H1 (cell line): Measurements from ENCODE around the gene PACS1. TPM values are rescaled to one million over a fixed set of nuclear protein-coding genes. Genes with fewer than 3 reads are reported as not detected.

Source experiments
- CHD7 ChIP-seq: fragments of 300-600 bp; sonication (generic); IDR thresholded peaks from 2 replicates; pipeline ENCODE4 v1.7.1; 2012; ENCODE audit warnings: low read length, moderate library complexity, mild to moderate bottlenecking, inconsistent platforms; ENCODE audit not compliant: insufficient replicate concordance
- EGR1 ChIP-seq: IDR thresholded peaks from 2 replicates; pipeline ENCODE4 v1.6.1; 2011; ENCODE audit warnings: low read depth, low read length, borderline replicate concordance
- KDM1A ChIP-seq: fragments of 200-600, 300-600 bp; sonication (generic); IDR thresholded peaks from 2 replicates; pipeline ENCODE4 v1.7.1; 2016; ENCODE audit warnings: mild to moderate bottlenecking, low read length, borderline replicate concordance
- polyA plus RNA-seq, 7 experiments: library from polyadenylated mRNA; depleted of rRNA in 3 of 7; stranded (reverse) in 5 of 7; unstranded in 2 of 7; fragments of >200 nt in 5 of 7; fragments of 200-250 nt in 2 of 7; gene quantifications; 1 replicate in 5 of 7; 2 replicates in 1 of 7; 4 replicates in 1 of 7; pipeline versions ENCODE4 v1.2.1 to v1.2.3, GENCODE V29; 2011 to 2013; ENCODE audit warnings: missing spikeins in 2 of 7, mixed read lengths in 2 of 7
- total RNA-seq: library from RNA; stranded (reverse); fragmentation: NEBNext Ultra II Directional; extraction: Animal tissue kit (Norgen Biotek cat#: 25700); gene quantifications from 2 replicates; pipeline ENCODE4 v1.2.1, GENCODE V29; 2021

The PACS1 gene
- total and polyA plus RNA-seq, 2 of the 8 experiments (the other 6 are each of a cell fraction or from before 2014, with no cell fraction given), result 11.5 to 36.0 TPM

- no peak for TF ChIP-seq CHD7
- TF ChIP-seq KDM1A, result no peak
- no peak for TF ChIP-seq EGR1
- TF ChIP-seq, all 59 proteins: peak for 0
Measured at GRCh38 chr11:66225066-66225465, 155.0 kb downstream of the PACS1 start (continued).
